Smooth muscle cell (in vitro differentiated cells): ENCODE data around the gene TNIK. TPM values are rescaled to one million over a fixed set of nuclear protein-coding genes. Genes with fewer than 3 reads are reported as not detected.

Experiments
- DNase-seq: peaks from one replicate; lab custom pipeline; 2025; ENCODE audit not compliant: unreplicated experiment; lab: John Stamatoyannopoulos, UW
- H2AFZ ChIP-seq: fragments of 200-600 bp; sonication (generic); 2 replicates; pipeline ENCODE4 v1.6.0; 2016; ENCODE audit warnings: antibody characterized with exemption, low read depth, mild to moderate bottlenecking
- H3F3A ChIP-seq: fragments of 200-600 bp; sonication (generic); 2 replicates; pipeline ENCODE4 v1.6.0; 2017; ENCODE audit warnings: antibody characterized with exemption, low read depth
- H3K27ac ChIP-seq: fragments of 200-600 bp; sonication (generic); 2 replicates; pipeline ENCODE4 v1.5.1; 2016; ENCODE audit warnings: low read depth, mild to moderate bottlenecking
- H3K27me3 ChIP-seq: fragments of 200-600 bp; sonication (generic); 2 replicates; pipeline ENCODE4 v1.6.1; 2016; ENCODE audit warnings: low read depth, mild to moderate bottlenecking
- H3K36me3 ChIP-seq: fragments of 200-600 bp; sonication (generic); 2 replicates; pipeline ENCODE4 v1.5.1; 2016; ENCODE audit warnings: low read depth
- H3K4me1 ChIP-seq: fragments of 200-600 bp; sonication (generic); 2 replicates; pipeline ENCODE4 v1.5.1; 2016; ENCODE audit warnings: low read depth
- H3K4me2 ChIP-seq: fragments of 200-600 bp; sonication (generic); 2 replicates; pipeline ENCODE4 v1.6.0; 2016; ENCODE audit warnings: mild to moderate bottlenecking
- H3K4me3 ChIP-seq: fragments of 200-600 bp; sonication (generic); 2 replicates; pipeline ENCODE4 v1.5.1; 2016; ENCODE audit warnings: mild to moderate bottlenecking
- H3K79me2 ChIP-seq: fragments of 200-600 bp; sonication (generic); 2 replicates; pipeline ENCODE4 v1.6.0; 2016; ENCODE audit warnings: low read depth, mild to moderate bottlenecking
- H3K9ac ChIP-seq: fragments of 200-600 bp; sonication (generic); 2 replicates; pipeline ENCODE4 v1.6.0; 2016; ENCODE audit warnings: low read depth
- H3K9me3 ChIP-seq: fragments of 200-600 bp; sonication (generic); replicated peaks from 2 replicates; pipeline ENCODE4 v1.5.1; 2016; ENCODE audit warnings: low read depth
- H4K20me1 ChIP-seq: fragments of 200-600 bp; sonication (generic); 2 replicates; pipeline ENCODE4 v1.6.0; 2016; ENCODE audit warnings: low read depth
- WGBS: methylation state at CpG from one replicate; pipeline ENCODE4 v1.1.7; 2016; ENCODE audit warnings: low lambda C conversion rate; 5-methylcytosine and 5-hydroxymethylcytosine counted together
- polyA plus RNA-seq: library from polyadenylated mRNA; unstranded; fragments of >200 nt; fragmentation: Nextera tagmentation; extraction: Ambion mirVana; gene quantifications from 2 replicates; pipeline ENCODE4 v1.2.1, GENCODE V29; 2016
- total RNA-seq: library from RNA; depleted of rRNA; stranded (reverse); fragments of >200 nt; gene quantifications from 2 replicates; pipeline ENCODE4 v1.2.3, GENCODE V29; 2014
- TF ChIP-seq, protein P1 (sequence below): fragments of 200-600 bp; sonication (generic); IDR thresholded peaks from 2 replicates; pipeline ENCODE4 v1.5.1; 2017; ENCODE audit warnings: borderline replicate concordance, mild to moderate bottlenecking, antibody characterized with exemption; ENCODE audit not compliant: insufficient read depth, poor library complexity, severe bottlenecking

TNIK gene
- total and polyA plus RNA-seq, 2 experiments from 2014 or later = 10.4 to 12.5 TPM

DNA sequence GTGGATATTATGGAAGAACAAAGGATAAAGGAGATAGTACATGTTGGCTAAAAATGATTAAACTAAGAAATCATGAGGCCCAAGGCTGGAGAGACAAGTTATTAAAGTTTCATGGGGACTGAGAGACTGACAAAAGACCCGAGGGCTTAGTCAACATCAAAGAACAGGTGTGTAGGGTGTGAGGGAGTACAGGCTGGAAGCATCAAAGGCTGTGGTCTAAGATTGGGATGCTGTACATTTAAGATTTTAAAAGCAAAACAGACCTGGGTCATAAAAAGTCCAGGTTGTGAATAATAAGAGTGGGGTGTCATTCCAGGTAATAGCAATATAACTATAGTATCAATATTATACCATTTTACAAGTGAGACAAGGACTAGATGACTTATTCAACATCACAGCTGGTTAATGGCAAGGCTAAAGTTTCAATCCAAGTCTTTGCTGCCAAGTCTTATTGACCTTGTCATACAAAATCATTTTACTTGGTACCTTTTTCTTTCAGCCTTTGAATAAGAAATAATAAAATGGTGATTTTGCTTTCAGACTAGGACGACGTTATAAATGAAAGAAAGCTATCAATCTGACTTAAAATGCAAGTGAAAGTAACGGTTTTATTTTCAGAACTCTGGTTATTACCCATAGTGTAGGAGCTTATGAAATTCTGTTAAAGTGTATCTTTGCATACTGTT, 211.6 kb downstream of the TNIK start:
- Histone ChIP-seq H3K9ac (no peak overlapping the region), H3K4me1 (no peaks in the 10 kb centered on the region), H3K27ac (no peak overlapping the region), H3K36me3 (no peaks in the 10 kb centered on the region), H3F3A (no peaks in the 10 kb centered on the region), H4K20me1 (no peaks in the 10 kb centered on the region), H3K27me3 (no peaks in the 10 kb centered on the region), H3K4me2 (no peak overlapping the region), H3K9me3 (no peaks in the 10 kb centered on the region), H3K79me2 (no peaks in the 10 kb centered on the region), H2AFZ (no peak overlapping the region), H3K4me3 (no peak overlapping the region)
- WGBS = 80% methylated on average over 4 of the region's 4 CpGs
- no peak for DNase-seq
- TF ChIP-seq, protein P1, sequence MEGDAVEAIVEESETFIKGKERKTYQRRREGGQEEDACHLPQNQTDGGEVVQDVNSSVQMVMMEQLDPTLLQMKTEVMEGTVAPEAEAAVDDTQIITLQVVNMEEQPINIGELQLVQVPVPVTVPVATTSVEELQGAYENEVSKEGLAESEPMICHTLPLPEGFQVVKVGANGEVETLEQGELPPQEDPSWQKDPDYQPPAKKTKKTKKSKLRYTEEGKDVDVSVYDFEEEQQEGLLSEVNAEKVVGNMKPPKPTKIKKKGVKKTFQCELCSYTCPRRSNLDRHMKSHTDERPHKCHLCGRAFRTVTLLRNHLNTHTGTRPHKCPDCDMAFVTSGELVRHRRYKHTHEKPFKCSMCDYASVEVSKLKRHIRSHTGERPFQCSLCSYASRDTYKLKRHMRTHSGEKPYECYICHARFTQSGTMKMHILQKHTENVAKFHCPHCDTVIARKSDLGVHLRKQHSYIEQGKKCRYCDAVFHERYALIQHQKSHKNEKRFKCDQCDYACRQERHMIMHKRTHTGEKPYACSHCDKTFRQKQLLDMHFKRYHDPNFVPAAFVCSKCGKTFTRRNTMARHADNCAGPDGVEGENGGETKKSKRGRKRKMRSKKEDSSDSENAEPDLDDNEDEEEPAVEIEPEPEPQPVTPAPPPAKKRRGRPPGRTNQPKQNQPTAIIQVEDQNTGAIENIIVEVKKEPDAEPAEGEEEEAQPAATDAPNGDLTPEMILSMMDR = no peak

DNA sequence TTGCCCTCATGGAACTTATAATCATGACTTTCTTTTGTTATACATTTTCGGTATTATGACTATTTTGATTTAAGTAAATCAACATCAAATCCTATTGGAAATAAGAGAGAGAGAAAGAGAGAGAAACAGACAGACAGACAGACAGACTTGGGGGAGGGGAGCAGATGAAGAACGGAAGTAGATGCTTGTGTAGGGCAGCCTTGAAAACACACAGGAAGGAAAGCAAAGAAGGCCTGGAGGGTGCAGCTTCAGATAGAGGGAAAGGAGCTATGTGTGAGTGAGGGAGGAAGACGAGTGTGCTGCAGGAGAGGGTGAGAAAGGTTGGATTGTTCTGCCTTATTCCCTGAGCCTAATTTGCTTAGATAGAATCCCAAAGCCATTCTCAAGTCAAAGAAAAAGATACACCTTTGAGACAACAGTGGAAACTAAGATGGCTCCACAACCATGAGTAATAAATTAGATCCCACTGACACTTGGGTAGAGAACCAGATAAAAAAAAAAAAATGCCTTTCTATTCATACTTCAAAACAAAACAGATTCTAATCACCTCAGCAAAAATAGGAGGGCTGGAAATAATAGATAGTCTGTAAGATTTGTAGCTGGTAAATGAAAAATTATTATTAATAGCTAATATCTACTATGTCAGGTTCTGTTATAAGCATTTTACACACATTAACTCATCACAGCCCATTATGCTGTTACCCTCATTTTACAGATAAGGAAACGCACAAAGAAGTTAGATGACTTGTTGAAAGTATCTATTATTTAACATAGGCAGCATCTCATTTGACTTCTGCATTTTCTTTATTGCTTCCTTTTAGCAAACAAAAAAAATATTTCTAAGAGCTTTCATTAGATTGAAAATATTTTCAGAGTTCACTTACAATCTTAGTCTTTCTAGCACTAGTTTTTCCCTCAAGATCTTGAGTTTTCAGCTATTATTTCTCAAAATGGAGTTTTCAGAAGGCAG, 214.1 kb downstream of the TNIK start:
- H3K4me1 ChIP-seq = no peaks in the 10 kb centered on the region
- no peaks in the 10 kb centered on the region for H4K20me1 ChIP-seq
- TF ChIP-seq, protein P1 = no peak
- no peaks in the 10 kb centered on the region for H3K27me3 ChIP-seq
- H3K4me3 ChIP-seq = no peak overlapping the region
- no peaks in the 10 kb centered on the region for H3F3A ChIP-seq
- H2AFZ ChIP-seq = no peak overlapping the region
- no peak for DNase-seq
- H3K4me2 ChIP-seq = no peak overlapping the region
- no peak overlapping the region for H3K27ac ChIP-seq
- no peaks in the 10 kb centered on the region for H3K36me3 ChIP-seq
- H3K9me3 ChIP-seq = no peaks in the 10 kb centered on the region
- WGBS = 66% methylated on average over 4 of the region's 4 CpGs
- H3K79me2 ChIP-seq = no peaks in the 10 kb centered on the region
- H3K9ac ChIP-seq = no peak overlapping the region

DNA sequence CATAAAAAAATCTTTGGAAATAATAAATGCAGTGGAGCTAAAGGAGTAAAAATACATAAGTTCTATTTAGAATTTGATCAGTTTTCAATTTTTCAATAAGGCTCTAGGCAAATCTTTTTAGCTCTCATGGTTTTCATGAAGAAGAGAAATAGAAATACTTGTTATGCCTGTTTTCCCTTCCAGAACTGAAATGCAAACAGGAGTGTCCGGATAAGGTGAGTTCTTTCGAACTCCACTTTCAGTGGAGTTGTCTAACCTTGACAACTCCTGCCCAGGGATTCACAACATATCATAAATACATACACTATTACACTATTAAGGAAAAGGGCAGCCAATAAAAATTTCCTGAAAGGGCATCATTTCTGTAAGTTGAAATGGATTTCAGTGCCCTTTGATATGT, 217.3 kb downstream of the TNIK start:
- Histone ChIP-seq H3K9ac (no peak overlapping the region), H3K79me2 (no peaks in the 10 kb centered on the region)
- DNase-seq = no peak

More for the DNA sequence above, 217.3 kb downstream of the TNIK start:
- no peaks in the 10 kb centered on the region for H3F3A ChIP-seq
- whole genome bisulfite sequencing = 98% methylated on average over 2 of the region's 2 CpGs
- H2AFZ ChIP-seq = no peak overlapping the region
- no peaks in the 10 kb centered on the region for H3K4me1 ChIP-seq
- H3K4me3 ChIP-seq = no peak overlapping the region
- H3K36me3 ChIP-seq = no peaks in the 10 kb centered on the region
- H4K20me1 ChIP-seq = no peaks in the 10 kb centered on the region
- H3K9me3 ChIP-seq = no peaks in the 10 kb centered on the region
- H3K4me2 ChIP-seq = no peak overlapping the region
- TF ChIP-seq, protein P1 = no peak
- H3K27ac ChIP-seq = no peak overlapping the region
- H3K27me3 ChIP-seq = no peaks in the 10 kb centered on the region
